OCI-M2 (cell line): Measurements from ENCODE around the gene COPB1.
"Not testable (repeated sequence)": the region's sequence is repeated elsewhere in the genome, so short reads cannot be mapped to it uniquely, and the experiment has no call there.

Experiments
- DNase-seq: peaks from one replicate; lab custom pipeline; 2025; ENCODE audit not compliant: unreplicated experiment; lab: John Stamatoyannopoulos, UW

COPB1 gene, protein sequence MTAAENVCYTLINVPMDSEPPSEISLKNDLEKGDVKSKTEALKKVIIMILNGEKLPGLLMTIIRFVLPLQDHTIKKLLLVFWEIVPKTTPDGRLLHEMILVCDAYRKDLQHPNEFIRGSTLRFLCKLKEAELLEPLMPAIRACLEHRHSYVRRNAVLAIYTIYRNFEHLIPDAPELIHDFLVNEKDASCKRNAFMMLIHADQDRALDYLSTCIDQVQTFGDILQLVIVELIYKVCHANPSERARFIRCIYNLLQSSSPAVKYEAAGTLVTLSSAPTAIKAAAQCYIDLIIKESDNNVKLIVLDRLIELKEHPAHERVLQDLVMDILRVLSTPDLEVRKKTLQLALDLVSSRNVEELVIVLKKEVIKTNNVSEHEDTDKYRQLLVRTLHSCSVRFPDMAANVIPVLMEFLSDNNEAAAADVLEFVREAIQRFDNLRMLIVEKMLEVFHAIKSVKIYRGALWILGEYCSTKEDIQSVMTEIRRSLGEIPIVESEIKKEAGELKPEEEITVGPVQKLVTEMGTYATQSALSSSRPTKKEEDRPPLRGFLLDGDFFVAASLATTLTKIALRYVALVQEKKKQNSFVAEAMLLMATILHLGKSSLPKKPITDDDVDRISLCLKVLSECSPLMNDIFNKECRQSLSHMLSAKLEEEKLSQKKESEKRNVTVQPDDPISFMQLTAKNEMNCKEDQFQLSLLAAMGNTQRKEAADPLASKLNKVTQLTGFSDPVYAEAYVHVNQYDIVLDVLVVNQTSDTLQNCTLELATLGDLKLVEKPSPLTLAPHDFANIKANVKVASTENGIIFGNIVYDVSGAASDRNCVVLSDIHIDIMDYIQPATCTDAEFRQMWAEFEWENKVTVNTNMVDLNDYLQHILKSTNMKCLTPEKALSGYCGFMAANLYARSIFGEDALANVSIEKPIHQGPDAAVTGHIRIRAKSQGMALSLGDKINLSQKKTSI

GRCh38 chr11:14499560-14500180, at the start of gene COPB1:
Gene COPB1, minus strand, starts transcription at chr11:14499811. Its CDS starts 883 bp downstream, at chr11:14498928.
- DNase-seq = peak; percentile 17

DNA sequence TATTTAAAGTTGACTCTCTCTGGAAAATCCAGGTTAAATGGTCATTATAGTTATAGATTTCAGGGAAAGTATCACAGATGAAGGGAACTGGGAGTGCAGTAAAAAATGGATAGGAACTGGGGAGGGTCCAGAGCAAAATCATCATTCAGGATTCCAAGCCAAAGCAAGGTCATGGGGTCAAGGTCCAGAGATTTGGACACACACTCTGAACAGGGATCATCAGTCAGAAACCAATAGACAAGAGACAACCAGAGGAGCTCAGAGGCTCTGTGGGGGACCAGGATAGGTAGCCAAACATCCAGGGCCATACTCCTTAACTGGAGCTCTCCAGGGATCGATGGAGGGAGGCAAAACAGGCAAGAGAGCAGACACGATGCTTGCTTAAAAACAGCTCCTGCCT, 47.8 kb upstream of the COPB1 start:
- no peak for DNase-seq

DNA sequence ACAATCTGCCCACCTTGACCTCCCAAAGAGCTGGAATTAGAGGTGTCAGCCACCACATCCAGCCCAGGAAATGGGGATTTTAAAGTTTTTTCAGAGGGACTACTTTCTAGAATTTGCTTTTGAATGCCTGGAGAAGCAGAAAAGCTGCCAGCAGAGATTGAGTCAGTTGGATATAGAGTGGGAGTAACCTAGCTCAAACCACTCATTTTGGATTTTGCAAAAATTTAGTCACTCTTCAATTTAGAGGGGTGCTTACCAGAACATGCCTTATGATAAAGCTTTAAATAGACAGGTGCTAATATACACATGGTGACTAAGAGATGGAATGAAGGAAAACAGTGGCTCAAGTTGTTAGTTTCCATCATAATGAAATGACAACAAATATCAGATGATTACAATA, 47.1 kb upstream of the COPB1 start:
- DNase-seq = no peak

DNA sequence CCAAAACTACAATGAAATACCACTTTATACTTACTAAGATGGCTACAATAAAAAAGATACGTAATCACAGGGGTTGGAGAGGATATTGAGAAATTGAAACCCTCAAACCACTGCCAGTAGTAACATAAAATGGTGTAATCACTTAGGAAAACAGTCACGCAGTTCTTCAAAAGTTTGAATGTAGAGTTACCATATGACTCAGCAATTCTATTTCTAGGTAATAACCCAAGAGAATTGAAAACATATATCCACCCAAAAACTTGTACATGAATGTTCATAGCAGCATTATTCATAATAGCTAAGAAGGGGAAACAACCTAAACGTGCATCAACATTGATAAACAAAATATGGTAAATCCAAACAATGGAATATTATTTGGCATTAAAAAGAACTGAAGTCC, 45.0 kb upstream of the COPB1 start:
- DNase-seq = no peak

GRCh38 chr11:14543260-14543659, 43.6 kb upstream of the COPB1 start:
- DNase-seq = no peak

- no peak for DNase-seq
These were observed 42.7 kb upstream of the COPB1 start for GRCh38 chr11:14542324-14542723.

DNA sequence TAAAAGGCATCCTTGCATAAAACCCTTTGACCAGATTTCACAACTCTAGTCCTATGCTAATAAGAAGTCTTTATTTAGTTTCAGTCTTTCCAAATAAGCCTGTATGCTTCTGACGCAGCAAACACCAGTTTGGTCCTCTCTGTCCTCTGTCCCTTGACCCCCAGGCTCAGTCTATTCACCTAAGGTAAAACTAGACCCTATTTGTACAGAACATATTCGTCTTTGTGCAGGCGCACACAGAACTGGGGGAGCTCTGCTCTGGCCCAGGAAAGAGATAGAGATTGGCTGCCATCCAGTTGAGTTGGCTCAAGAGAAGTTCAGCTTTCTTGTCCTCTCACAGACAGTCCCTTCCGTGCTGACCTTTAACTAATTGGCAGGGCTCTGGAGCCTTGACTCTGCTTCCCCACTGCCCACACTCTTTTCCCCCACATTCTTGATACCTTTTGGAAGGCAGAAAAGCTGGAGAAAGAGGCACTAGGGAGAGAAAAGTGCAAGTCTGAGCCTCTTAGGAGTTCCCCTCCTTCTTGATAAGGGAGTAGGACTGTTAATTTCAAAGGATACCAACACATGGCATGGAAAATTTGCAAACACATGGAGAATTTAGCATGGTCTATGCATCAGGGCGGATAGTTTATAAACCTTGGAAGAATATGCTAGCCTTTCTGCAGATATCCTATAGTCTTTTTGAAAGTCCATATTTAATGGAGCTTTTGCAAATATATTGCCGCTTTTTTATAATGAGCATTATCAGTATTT, 41.8 kb upstream of the COPB1 start:
- DNase-seq = no peak

GRCh38 chr11:14539982-14540421, 40.4 kb upstream of the COPB1 start:
- DNase-seq = no peak

DNA sequence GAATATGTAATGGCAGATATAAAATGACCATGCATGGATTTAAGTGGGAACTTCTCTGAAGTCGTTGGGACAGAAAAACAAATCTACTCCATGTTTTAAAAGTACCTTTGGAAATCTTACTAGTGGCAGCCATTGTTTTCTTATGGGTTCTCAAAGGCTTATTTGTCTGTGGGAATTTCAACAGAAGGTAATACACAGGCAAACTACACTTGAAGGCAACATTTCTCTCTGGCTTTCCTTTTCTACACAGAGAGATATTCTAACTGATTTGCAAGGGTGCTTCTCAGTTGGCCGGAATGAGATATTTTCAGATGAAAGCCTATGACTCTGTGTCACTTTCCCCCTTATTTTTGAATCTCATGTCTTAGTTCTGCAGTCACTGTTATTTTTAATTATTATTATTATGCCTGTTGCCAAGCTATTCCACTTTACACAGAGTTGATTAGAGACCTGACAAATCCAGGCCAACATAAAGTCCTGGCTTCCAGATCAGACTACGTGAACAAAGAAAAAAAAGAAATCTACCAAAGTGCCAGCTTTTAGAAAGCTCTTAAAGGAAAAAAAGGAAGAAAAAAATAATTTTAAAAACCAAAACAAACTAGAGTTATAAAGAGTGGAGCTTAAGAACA, 39.4 kb upstream of the COPB1 start:
- DNase-seq = no peak

DNA sequence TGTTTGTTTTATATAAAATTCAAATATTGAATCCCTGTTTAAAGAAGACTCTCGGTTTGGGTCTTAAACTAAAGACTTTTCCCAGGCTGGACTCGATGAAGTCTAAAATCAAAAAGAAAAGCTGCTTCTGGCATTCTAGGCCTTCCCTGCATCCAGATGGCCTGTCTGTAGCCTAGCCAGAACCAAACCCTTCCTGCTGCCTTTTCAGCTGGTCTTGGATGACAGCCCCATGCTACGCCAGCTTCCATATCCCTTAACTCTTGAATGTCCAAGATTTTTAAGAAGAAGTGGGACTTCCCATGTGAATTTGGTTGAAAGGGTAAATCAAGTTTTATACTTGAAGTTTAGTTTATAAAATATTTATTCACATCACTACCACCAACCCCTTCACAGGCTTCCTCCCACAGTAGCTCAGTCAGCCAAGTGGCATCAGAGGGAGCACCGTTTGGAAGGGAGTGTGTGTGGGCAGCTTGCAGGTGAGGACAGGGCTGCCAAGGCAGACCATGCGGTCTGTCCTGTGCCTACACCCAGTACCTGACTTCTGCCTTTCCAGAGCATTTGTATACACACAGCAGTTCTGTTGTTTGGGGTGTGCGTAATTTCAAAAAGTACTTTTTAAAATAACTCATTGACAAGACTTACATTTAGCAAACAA, 38.8 kb upstream of the COPB1 start:
- no peak for DNase-seq

- DNase-seq = peak; percentile 10
These were observed 37.6 kb upstream of the COPB1 start for GRCh38 chr11:14537134-14537599.

GRCh38 chr11:14535166-14535565, 35.6 kb upstream of the COPB1 start:
- DNase-seq = not testable (repeated sequence)

DNA sequence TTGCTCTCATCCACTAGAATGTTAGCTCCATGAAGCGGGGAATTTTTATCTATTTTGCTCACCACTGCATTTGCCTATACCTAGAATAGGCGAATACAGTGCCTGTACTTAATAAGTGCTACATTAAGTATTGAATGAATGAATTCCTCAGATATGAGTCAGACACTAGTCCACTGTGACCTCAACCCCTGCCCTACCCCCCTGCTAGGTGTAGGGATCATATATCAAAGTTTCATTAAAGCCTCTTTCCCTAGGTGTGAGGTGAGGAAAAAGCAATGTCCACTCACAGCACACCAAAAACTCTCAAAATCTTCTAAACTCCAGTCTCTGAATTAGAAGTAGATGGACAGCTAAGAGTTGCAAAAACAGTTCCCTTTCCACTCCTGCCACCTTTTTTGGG, 30.3 kb upstream of the COPB1 start:
- no peak for DNase-seq

GRCh38 chr11:14529321-14529720, 29.7 kb upstream of the COPB1 start:
- no peak for DNase-seq

- no peak for DNase-seq
These were observed 23.2 kb upstream of the COPB1 start for GRCh38 chr11:14522801-14523200.

DNA sequence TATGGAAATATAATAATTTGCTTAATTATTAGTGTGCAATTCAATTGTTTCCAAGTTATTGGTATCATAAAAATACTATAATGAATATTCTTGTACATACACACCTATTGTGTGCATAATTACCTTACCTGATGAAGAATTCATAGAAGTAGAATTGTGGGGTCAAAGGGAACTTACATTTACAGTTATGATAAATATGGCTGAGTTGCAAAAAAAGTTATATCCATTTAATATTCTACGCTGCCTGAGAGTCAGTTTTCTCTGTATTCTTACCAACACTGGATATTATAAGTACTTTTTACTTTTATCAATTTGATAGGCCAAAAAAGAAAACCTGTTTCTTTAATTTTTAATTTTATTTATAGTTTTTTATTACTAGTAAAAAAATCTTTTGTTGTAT, 22.6 kb upstream of the COPB1 start:
- DNase-seq = no peak

GRCh38 chr11:14520747-14521151, 21.1 kb upstream of the COPB1 start:
- DNase-seq = no peak

- DNase-seq = peak; percentile 64
These were observed 20.5 kb upstream of the COPB1 start, which contains the start of gene PSMA1 for GRCh38 chr11:14519917-14520746. Gene PSMA1, minus strand, starts transcription at chr11:14520386. Its CDS starts 87 bp downstream, at chr11:14520299.

- DNase-seq = no peak
These were observed 19.9 kb upstream of the COPB1 start for GRCh38 chr11:14519597-14519916.
